Stimulated activated naive CD8-positive, alpha-beta T cell treated with anti-CD3 and anti-CD28 coated beads, Interleukin-15, Interleukin-2, amounts not matched to agents 100 ng/mL and 50 ng/mL, for 24 hours (primary cell): Measurements from ENCODE around the gene RPS14.

Experiments
- H3K27ac Mint-ChIP-seq: one replicate; pipeline ENCODE4 v1.8.0; 2021; ENCODE audit warnings: mild to moderate bottlenecking, mixed read lengths
- H3K27me3 Mint-ChIP-seq: one replicate; pipeline ENCODE4 v1.8.0; 2021; ENCODE audit warnings: mixed read lengths
- H3K36me3 Mint-ChIP-seq: one replicate; pipeline ENCODE4 v1.8.0; 2021; ENCODE audit warnings: low read depth, mixed read lengths
- H3K4me1 Mint-ChIP-seq: one replicate; pipeline ENCODE4 v1.8.0; 2021; ENCODE audit warnings: low read depth, mixed read lengths
- H3K4me3 Mint-ChIP-seq: one replicate; pipeline ENCODE4 v1.8.0; 2021; ENCODE audit warnings: mild to moderate bottlenecking, mixed read lengths
- H3K9me3 Mint-ChIP-seq: one replicate; pipeline ENCODE4 v1.8.0; 2021; ENCODE audit warnings: mixed read lengths

The RPS14 gene

GRCh38 chr5:150397146-150397781 lies 52.3 kb downstream of the RPS14 start:
- H3K9me3 Mint-ChIP-seq = no peaks in the 10 kb centered on the region
- H3K27ac Mint-ChIP-seq = no peak overlapping the region
- H3K36me3 Mint-ChIP-seq = peaks cover 56% of the 10 kb centered on the region
- no peak overlapping the region for H3K4me3 Mint-ChIP-seq
- H3K4me1 Mint-ChIP-seq = no peaks in the 10 kb centered on the region
- H3K27me3 Mint-ChIP-seq = no peaks in the 10 kb centered on the region

DNA sequence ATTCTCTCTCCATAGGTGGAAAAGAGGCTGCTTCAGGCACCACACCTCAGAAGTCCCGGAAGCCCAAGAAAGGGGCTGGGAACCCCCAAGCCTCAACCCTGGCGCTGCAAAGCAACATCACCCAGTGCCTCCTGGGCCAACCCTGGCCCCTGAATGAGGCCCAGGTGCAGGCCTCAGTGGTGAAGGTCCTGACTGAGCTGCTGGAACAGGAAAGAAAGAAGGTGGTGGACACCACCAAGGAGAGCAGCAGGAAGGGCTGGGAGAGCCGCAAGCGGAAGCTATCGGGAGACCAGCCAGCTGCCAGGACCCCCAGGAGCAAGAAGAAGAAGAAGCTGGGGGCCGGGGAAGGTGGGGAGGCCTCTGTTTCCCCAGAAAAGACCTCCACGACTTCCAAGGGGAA lies 53.3 kb downstream of the RPS14 start:
- Mint-ChIP-seq H3K4me1 (no peaks in the 10 kb centered on the region), H3K36me3 (peaks cover 57% of the 10 kb centered on the region), H3K27me3 (no peaks in the 10 kb centered on the region), H3K4me3 (no peak overlapping the region), H3K9me3 (no peaks in the 10 kb centered on the region), H3K27ac (peak overlapping the region; percentile 65)

GRCh38 chr5:150395688-150395975 lies 53.9 kb downstream of the RPS14 start:
- Mint-ChIP-seq H3K36me3 (peaks cover 54% of the 10 kb centered on the region), H3K4me1 (no peaks in the 10 kb centered on the region)

DNA sequence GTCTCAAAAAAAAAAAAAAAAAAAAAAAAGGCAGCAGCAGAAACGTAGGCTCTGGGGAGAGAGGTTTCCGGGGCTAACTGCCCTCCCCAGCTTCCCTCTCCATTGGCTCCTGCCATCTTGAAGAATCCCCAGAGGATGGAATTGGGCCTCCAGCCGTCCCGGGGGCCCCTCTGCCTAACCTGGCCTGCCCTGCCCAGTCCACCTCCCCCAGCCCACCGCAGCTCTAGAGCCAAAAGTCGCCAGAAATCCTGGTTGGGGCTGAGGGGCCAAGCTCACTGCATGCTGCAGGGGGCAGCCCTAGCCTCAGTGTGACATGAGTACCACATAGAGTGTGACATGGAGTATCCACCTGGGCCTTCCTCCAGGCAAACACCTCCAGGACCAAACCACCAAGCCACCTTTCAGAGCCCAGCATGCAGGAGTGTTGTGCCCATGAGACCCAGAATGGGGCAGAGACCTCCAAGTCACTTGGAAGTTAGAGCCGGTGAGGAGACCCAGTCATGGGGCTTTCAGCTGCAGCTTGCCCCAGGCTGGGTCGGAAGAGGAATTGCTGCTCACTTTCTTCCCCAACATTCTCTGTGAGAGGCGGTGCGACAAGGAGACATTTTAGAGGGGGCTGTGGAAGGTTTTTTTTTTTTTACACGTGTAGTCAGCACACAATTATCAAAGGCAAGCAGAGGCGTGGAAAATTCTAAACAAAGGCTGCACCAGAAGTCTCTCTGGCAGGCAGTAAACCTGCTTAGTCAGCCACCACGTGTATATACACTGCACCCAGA lies 54.4 kb downstream of the RPS14 start:
- H3K27ac Mint-ChIP-seq = no peak overlapping the region
- H3K9me3 Mint-ChIP-seq = no peaks in the 10 kb centered on the region
- H3K36me3 Mint-ChIP-seq = peaks cover 51% of the 10 kb centered on the region
- no peaks in the 10 kb centered on the region for H3K4me1 Mint-ChIP-seq
- H3K4me3 Mint-ChIP-seq = peak overlapping the region; percentile 9
- no peaks in the 10 kb centered on the region for H3K27me3 Mint-ChIP-seq

More at GRCh38 chr5:150395688-150395975, 53.9 kb downstream of the RPS14 start:
- Mint-ChIP-seq H3K4me3 (no peak overlapping the region), H3K9me3 (no peaks in the 10 kb centered on the region), H3K27ac (no peak overlapping the region), H3K27me3 (no peaks in the 10 kb centered on the region)

- Mint-ChIP-seq H3K27ac (no peak overlapping the region), H3K27me3 (no peaks in the 10 kb centered on the region), H3K4me1 (no peaks in the 10 kb centered on the region), H3K9me3 (no peaks in the 10 kb centered on the region), H3K36me3 (peaks cover 54% of the 10 kb centered on the region), H3K4me3 (no peak overlapping the region)
Observed at GRCh38 chr5:150394131-150394530, 55.4 kb downstream of the RPS14 start.

GRCh38 chr5:150393096-150393645 lies 56.4 kb downstream of the RPS14 start:
- Mint-ChIP-seq H3K9me3 (no peaks in the 10 kb centered on the region), H3K27me3 (no peaks in the 10 kb centered on the region), H3K27ac (no peak overlapping the region), H3K4me1 (no peaks in the 10 kb centered on the region), H3K36me3 (peaks cover 57% of the 10 kb centered on the region), H3K4me3 (no peak overlapping the region)

DNA sequence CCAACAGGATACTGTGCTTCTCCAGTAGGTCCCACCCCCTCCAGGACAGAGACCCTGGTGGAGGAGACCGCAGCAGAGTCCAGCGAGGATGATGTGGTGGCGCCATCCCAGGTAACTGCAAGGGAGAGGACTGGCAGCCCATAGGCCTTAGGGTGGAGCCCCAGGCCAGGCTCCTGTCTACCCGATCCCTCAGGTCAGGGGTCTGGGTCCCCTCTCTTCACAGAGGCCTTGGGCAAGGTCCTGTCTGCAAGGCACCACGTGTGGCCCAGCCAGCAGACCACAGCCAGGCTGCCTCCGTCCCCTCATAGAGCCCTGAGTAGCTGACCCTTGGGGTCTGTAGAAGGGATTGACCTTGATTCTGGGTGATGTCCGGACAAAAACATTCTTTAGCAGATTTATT lies 56.9 kb downstream of the RPS14 start:
- H3K27me3 Mint-ChIP-seq = no peaks in the 10 kb centered on the region
- peaks cover 55% of the 10 kb centered on the region for H3K36me3 Mint-ChIP-seq
- no peaks in the 10 kb centered on the region for H3K9me3 Mint-ChIP-seq
- no peaks in the 10 kb centered on the region for H3K4me1 Mint-ChIP-seq
- H3K4me3 Mint-ChIP-seq = no peak overlapping the region
- H3K27ac Mint-ChIP-seq = no peak overlapping the region
